ENCODE results near the gene RAPGEF6. TPM values are rescaled to one million over a fixed set of nuclear protein-coding genes. Genes with fewer than 3 reads are reported as not detected.

RAPGEF6 gene
- polyA plus RNA-seq, 1 donor (not counting 4 experiments of a cell fraction or from before 2014, with no cell fraction given) = 8.7 TPM

- H3K9ac ChIP-seq (ENCODE audit: control insufficient read depth, extremely low read depth, insufficient read depth, low read length) = no peak overlapping the region
- peak; percentile 52 for FAIRE-seq
- no peaks in the 10 kb centered on the region for H4K20me1 ChIP-seq (ENCODE audit: control insufficient read depth, extremely low read depth, insufficient read depth, low read length)
- no peak overlapping the region for H3K4me3 ChIP-seq (ENCODE audit: control insufficient read depth in 2 of 3, extremely low read depth in 1 of 3, insufficient read depth in 2 of 3, low read depth in 1 of 3, low read length in 3 of 3)
- dilution Hi-C loops (cut with MboI; ENCODE audit: extremely low pct_ligation_motif_present, low sequenced_read_pairs) = no loop called here
- no peaks in the 10 kb centered on the region for H3K36me3 ChIP-seq (ENCODE audit: control insufficient read depth in 2 of 2, extremely low read depth in 1 of 2, insufficient read depth in 2 of 2, low read length in 2 of 2)
- TF ChIP-seq EZH2 (IDR thresholded peaks at IDR 0.05; ENCODE audit: low read length) = no peak
- TF ChIP-seq, protein P1, sequence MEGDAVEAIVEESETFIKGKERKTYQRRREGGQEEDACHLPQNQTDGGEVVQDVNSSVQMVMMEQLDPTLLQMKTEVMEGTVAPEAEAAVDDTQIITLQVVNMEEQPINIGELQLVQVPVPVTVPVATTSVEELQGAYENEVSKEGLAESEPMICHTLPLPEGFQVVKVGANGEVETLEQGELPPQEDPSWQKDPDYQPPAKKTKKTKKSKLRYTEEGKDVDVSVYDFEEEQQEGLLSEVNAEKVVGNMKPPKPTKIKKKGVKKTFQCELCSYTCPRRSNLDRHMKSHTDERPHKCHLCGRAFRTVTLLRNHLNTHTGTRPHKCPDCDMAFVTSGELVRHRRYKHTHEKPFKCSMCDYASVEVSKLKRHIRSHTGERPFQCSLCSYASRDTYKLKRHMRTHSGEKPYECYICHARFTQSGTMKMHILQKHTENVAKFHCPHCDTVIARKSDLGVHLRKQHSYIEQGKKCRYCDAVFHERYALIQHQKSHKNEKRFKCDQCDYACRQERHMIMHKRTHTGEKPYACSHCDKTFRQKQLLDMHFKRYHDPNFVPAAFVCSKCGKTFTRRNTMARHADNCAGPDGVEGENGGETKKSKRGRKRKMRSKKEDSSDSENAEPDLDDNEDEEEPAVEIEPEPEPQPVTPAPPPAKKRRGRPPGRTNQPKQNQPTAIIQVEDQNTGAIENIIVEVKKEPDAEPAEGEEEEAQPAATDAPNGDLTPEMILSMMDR (optimal IDR thresholded peaks at IDR 0.05 in 1 of 3, IDR thresholded peaks at IDR 0.05 in 1 of 3, conservative IDR thresholded peaks at IDR 0.05 in 1 of 3; ENCODE audit: extremely low read depth in 1 of 3, insufficient read depth in 2 of 3, low read length in 3 of 3) = peak; percentile 58 to 87 (median 84)
- H3K4me2 ChIP-seq (ENCODE audit: control insufficient read depth, extremely low read depth, insufficient read depth, low read depth, low read length) = no peak overlapping the region
- no peaks in the 10 kb centered on the region for H3K9me3 ChIP-seq (ENCODE audit: control insufficient read depth, low read depth, low read length)
- H3K27ac ChIP-seq (ENCODE audit: control insufficient read depth, insufficient read depth, low read length) = no peak overlapping the region
- H3K79me2 ChIP-seq (ENCODE audit: control insufficient read depth, insufficient read depth, low read length) = peaks cover 23% of the 10 kb centered on the region
- H3K4me1 ChIP-seq (ENCODE audit: control insufficient read depth, extremely low read depth, insufficient read depth, low read length) = peaks cover 10% of the 10 kb centered on the region
- no peak for DNase-seq (ENCODE audit: low read depth, low spot score)
- H3K9me1 ChIP-seq (ENCODE audit: control insufficient read depth, extremely low read depth, insufficient read depth, low read length) = no peaks in the 10 kb centered on the region
- no peak overlapping the region for H2AFZ ChIP-seq (ENCODE audit: control insufficient read depth, low read length)
- no peaks in the 10 kb centered on the region for H3K27me3 ChIP-seq (ENCODE audit: control insufficient read depth, extremely low read depth, insufficient read depth, low read length)
Observed at GRCh38 chr5:131589510-131590348, 45.3 kb downstream of the RAPGEF6 start.

DNA sequence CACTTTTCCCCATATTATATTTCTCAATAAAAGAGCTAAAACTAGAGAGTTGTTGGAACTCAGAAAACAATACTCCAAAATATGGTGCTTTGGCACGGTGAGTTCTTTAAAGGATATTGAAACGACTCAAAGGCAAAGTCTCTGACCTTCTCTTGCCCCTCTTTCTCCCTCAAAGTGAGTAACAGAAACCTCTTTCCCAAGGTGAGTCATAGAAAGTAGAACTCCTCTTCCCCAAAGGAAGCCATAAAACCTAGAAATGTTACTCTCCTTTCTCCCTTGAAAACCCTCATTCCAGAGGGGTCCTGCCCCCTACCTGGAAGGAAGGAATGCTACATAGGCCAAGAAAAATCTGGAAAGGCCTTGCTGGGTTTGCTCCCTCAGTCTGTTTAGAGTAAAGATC lies 47.5 kb downstream of the RAPGEF6 start:
- Histone ChIP-seq H3K36me3 (ENCODE audit: control insufficient read depth in 2 of 2, extremely low read depth in 1 of 2, insufficient read depth in 2 of 2, low read length in 2 of 2) (no peaks in the 10 kb centered on the region), H3K9me3 (ENCODE audit: control insufficient read depth, low read depth, low read length) (no peaks in the 10 kb centered on the region), H3K79me2 (ENCODE audit: control insufficient read depth, insufficient read depth, low read length) (peaks cover 24% of the 10 kb centered on the region), H3K4me2 (ENCODE audit: control insufficient read depth, extremely low read depth, insufficient read depth, low read depth, low read length) (no peak overlapping the region), H3K9ac (ENCODE audit: control insufficient read depth, extremely low read depth, insufficient read depth, low read length) (no peak overlapping the region), H2AFZ (ENCODE audit: control insufficient read depth, low read length) (no peak overlapping the region), H3K9me1 (ENCODE audit: control insufficient read depth, extremely low read depth, insufficient read depth, low read length) (no peaks in the 10 kb centered on the region), H3K27me3 (ENCODE audit: control insufficient read depth, extremely low read depth, insufficient read depth, low read length) (no peaks in the 10 kb centered on the region), H4K20me1 (ENCODE audit: control insufficient read depth, extremely low read depth, insufficient read depth, low read length) (no peaks in the 10 kb centered on the region), H3K4me3 (ENCODE audit: control insufficient read depth in 2 of 3, extremely low read depth in 1 of 3, insufficient read depth in 2 of 3, low read depth in 1 of 3, low read length in 3 of 3) (no peak overlapping the region), H3K4me1 (ENCODE audit: control insufficient read depth, extremely low read depth, insufficient read depth, low read length) (peaks cover 10% of the 10 kb centered on the region), H3K27ac (ENCODE audit: control insufficient read depth, insufficient read depth, low read length) (no peak overlapping the region)
- peak; percentile 51 for FAIRE-seq
- DNase-seq (ENCODE audit: low read depth, low spot score) = no peak
- TF ChIP-seq, protein P1 (optimal IDR thresholded peaks at IDR 0.05 in 1 of 3, IDR thresholded peaks at IDR 0.05 in 1 of 3, conservative IDR thresholded peaks at IDR 0.05 in 1 of 3; ENCODE audit: extremely low read depth in 1 of 3, insufficient read depth in 2 of 3, low read length in 3 of 3) = no peak
- TF ChIP-seq EZH2 (IDR thresholded peaks at IDR 0.05; ENCODE audit: low read length) = no peak
- dilution Hi-C loops (cut with MboI; ENCODE audit: extremely low pct_ligation_motif_present, low sequenced_read_pairs) = no loop called here

Measured in keratinocyte (primary cell).